Mesenchymal stem cell (in vitro differentiated cells and primary cell): ENCODE data around the gene ZNF446.
A peak's percentile ranks its signal among the peaks of the same experiment; 100 is the strongest.

Source experiments
- DNase-seq: peaks from one replicate; pipeline ENCODE4 v3.0.0-alpha.2; 2013
- H2AFZ ChIP-seq: one replicate; pipeline ENCODE4 v1.6.1; 2013; ENCODE audit warnings: low read depth, mild to moderate bottlenecking, control low read depth, inconsistent platforms, low read length, moderate library complexity
- H2AK5ac ChIP-seq: 2 replicates; pipeline ENCODE4 v1.6.1; 2013; ENCODE audit warnings: low read length, moderate library complexity, mild to moderate bottlenecking, inconsistent platforms; ENCODE audit not compliant: severe bottlenecking
- H2BK120ac ChIP-seq: one replicate; pipeline ENCODE4 v1.6.1; 2013; ENCODE audit warnings: low read depth, mild to moderate bottlenecking, inconsistent platforms, low read length, moderate library complexity
- H2BK12ac ChIP-seq, 2 experiments: one replicate each; pipeline ENCODE4 v1.6.1; 2013; ENCODE audit warnings: inconsistent platforms in 2 of 2, low read length in 2 of 2, mild to moderate bottlenecking in 2 of 2, moderate library complexity in 2 of 2, control low read depth in 1 of 2
- H2BK15ac ChIP-seq: one replicate; pipeline ENCODE4 v1.6.1; 2013; ENCODE audit warnings: mild to moderate bottlenecking, low read depth, inconsistent platforms; ENCODE audit not compliant: poor library complexity, severe bottlenecking
- H2BK5ac ChIP-seq: 2 replicates; pipeline ENCODE4 v1.6.1; 2013; ENCODE audit warnings: low read depth, mild to moderate bottlenecking, low read length, control low read depth, inconsistent platforms; ENCODE audit not compliant: poor library complexity, severe bottlenecking
- H3K14ac ChIP-seq, 2 experiments: one replicate each; pipeline ENCODE4 v1.6.1; 2013; ENCODE audit warnings: inconsistent platforms in 2 of 2, low read length in 2 of 2, control low read depth in 1 of 2, mild to moderate bottlenecking in 1 of 2, moderate library complexity in 1 of 2
- H3K18ac ChIP-seq, 2 experiments: one replicate each; pipeline ENCODE4 v1.6.1; 2013; ENCODE audit warnings: inconsistent platforms in 2 of 2, low read length in 2 of 2, control low read depth in 1 of 2, low read depth in 1 of 2, mild to moderate bottlenecking in 1 of 2
- H3K23ac ChIP-seq, 2 experiments: one replicate each; pipeline ENCODE4 v1.6.1; 2013; ENCODE audit warnings: inconsistent platforms in 2 of 2, low read length in 2 of 2, mild to moderate bottlenecking in 2 of 2, moderate library complexity in 2 of 2, control low read depth in 1 of 2
- H3K27ac ChIP-seq: 2 replicates; pipeline ENCODE4 v1.5.1; 2013; ENCODE audit warnings: mild to moderate bottlenecking, moderate library complexity, low read length, control low read depth, inconsistent platforms; ENCODE audit not compliant: poor library complexity, severe bottlenecking
- H3K27me3 ChIP-seq, 2 experiments: 2 replicates each; pipeline versions ENCODE4 v1.6.1 to v1.7.0; 2013; ENCODE audit warnings: low read length in 2 of 2, mild to moderate bottlenecking in 2 of 2, moderate library complexity in 2 of 2, control low read depth in 1 of 2, inconsistent platforms in 1 of 2; ENCODE audit not compliant: control insufficient read depth in 1 of 2, insufficient read depth in 1 of 2
- H3K36me3 ChIP-seq, 2 experiments: 2 replicates each; pipeline versions ENCODE4 v1.6.1 to v1.7.0; 2013; ENCODE audit warnings: low read length in 2 of 2, control low read depth in 1 of 2, inconsistent platforms in 1 of 2, low read depth in 1 of 2, mild to moderate bottlenecking in 1 of 2; ENCODE audit not compliant: insufficient read depth in 2 of 2, control insufficient read depth in 1 of 2
- H3K4ac ChIP-seq, 2 experiments: one replicate each; pipeline ENCODE4 v1.6.1; 2013; ENCODE audit warnings: inconsistent platforms in 2 of 2, low read length in 2 of 2, mild to moderate bottlenecking in 2 of 2, moderate library complexity in 2 of 2, control low read depth in 1 of 2, low read depth in 1 of 2
- H3K4me1 ChIP-seq: 2 replicates; pipeline ENCODE4 v1.6.1; 2013; ENCODE audit warnings: low read depth, low read length, control low read depth; ENCODE audit not compliant: control insufficient read depth, insufficient read depth
- H3K4me2 ChIP-seq: 2 replicates; pipeline ENCODE4 v1.6.1; 2013; ENCODE audit warnings: low read length, mild to moderate bottlenecking, inconsistent platforms; ENCODE audit not compliant: poor library complexity, severe bottlenecking
- H3K4me3 ChIP-seq, 2 experiments: 2 replicates each; pipeline versions ENCODE4 v1.5.1 to v1.7.0; 2013; ENCODE audit warnings: low read length in 2 of 2, mild to moderate bottlenecking in 2 of 2, control low read depth in 1 of 2, low read depth in 1 of 2; ENCODE audit not compliant: insufficient read depth in 1 of 2
- H3K79me1 ChIP-seq: replicated peaks from 2 replicates; pipeline ENCODE4 v1.6.1; 2013; ENCODE audit warnings: mild to moderate bottlenecking, control low read depth, low read length, inconsistent platforms; ENCODE audit not compliant: poor library complexity, severe bottlenecking
- H3K9ac ChIP-seq: 2 replicates; pipeline ENCODE4 v1.7.0; 2013; ENCODE audit warnings: mild to moderate bottlenecking, low read length, moderate library complexity
- H3K9me3 ChIP-seq: 2 replicates; pipeline ENCODE4 v1.7.0; 2013; ENCODE audit warnings: mild to moderate bottlenecking, low read length; ENCODE audit not compliant: control insufficient read depth
- H4K8ac ChIP-seq: one replicate; pipeline ENCODE4 v1.6.1; 2013; ENCODE audit warnings: inconsistent platforms, mild to moderate bottlenecking, low read length, moderate library complexity
- H4K91ac ChIP-seq: one replicate; pipeline ENCODE4 v1.6.1; 2013; ENCODE audit warnings: mild to moderate bottlenecking, low read length, inconsistent platforms
- WGBS: methylation state at CpG from one replicate; pipeline ENCODE4 v1.1.7; 2013; ENCODE audit warnings: mixed read lengths; 5-methylcytosine and 5-hydroxymethylcytosine counted together

The ZNF446 gene

DNA sequence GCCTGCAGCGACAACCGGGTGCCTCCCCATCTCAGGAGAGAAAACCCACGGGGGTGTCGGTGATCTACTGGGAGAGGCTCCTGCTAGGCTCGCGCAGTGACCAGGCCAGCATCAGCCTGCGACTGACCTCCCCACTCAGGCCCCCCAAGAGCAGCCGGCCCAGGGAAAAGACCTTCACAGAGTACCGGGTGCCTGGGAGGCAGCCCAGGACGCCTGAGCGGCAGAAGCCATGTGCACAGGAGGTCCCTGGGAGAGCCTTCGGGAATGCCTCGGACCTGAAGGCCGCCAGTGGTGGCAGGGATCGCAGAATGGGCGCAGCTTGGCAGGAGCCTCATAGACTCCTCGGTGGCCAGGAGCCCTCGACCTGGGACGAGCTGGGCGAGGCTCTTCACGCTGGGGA, 20.8 kb upstream of the ZNF446 start:
- Histone ChIP-seq H3K14ac (no peak overlapping the region), H2AFZ (no peak overlapping the region), H3K4me1 (peaks cover 5% of the 10 kb centered on the region), H3K36me3 (peaks cover 35 to 37% of the 10 kb centered on the region in 2 experiments), H2BK15ac (no peak overlapping the region), H3K4me2 (no peak overlapping the region), H3K18ac (no peak overlapping the region), H4K8ac (no peak overlapping the region), H2BK12ac (no peak overlapping the region), H3K9ac (no peak overlapping the region), H3K9me3 (no peaks in the 10 kb centered on the region), H3K23ac (no peak overlapping the region), H3K4ac (no peak overlapping the region), H3K27me3 (no peaks in the 10 kb centered on the region), H3K27ac (no peak overlapping the region), H3K79me1 (peaks cover 15% of the 10 kb centered on the region), H4K91ac (no peak overlapping the region), H2AK5ac (no peak overlapping the region), H3K4me3 (no peak overlapping the region), H2BK5ac (no peak overlapping the region), H2BK120ac (no peak overlapping the region)
- WGBS: 97% methylated on average over 11 of the region's 21 CpGs
- no peak for DNase-seq

DNA sequence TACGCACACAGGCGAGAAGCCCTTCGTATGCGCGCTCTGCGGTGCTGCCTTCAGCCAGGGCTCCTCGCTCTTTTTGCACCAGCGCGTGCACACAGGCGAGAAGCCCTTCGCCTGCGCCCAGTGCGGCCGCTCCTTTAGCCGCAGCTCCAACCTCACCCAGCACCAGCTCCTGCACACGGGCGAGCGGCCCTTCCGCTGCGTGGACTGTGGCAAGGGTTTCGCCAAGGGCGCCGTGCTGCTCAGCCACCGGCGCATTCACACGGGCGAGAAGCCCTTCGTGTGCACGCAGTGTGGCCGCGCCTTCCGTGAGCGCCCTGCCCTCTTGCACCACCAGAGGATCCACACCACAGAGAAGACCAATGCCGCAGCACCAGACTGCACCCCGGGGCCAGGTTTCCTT, 20.0 kb upstream of the ZNF446 start:
- no peak overlapping the region for H4K91ac ChIP-seq
- H2AFZ ChIP-seq: no peak overlapping the region
- no peak overlapping the region for H3K27ac ChIP-seq
- H3K9me3 ChIP-seq: no peaks in the 10 kb centered on the region
- H2BK12ac ChIP-seq: no peak overlapping the region
- no peak overlapping the region for H2BK5ac ChIP-seq
- H3K36me3 ChIP-seq: peaks cover 35 to 37% of the 10 kb centered on the region in 2 experiments
- 96% methylated on average over 31 of the region's 35 CpGs for WGBS
- no peak overlapping the region for H2BK120ac ChIP-seq
- H3K4ac ChIP-seq: no peak overlapping the region
- no peaks in the 10 kb centered on the region for H3K27me3 ChIP-seq
- no peak overlapping the region for H3K18ac ChIP-seq
- no peak overlapping the region for H2BK15ac ChIP-seq
- H2AK5ac ChIP-seq: no peak overlapping the region
- H3K14ac ChIP-seq: no peak overlapping the region
- no peak overlapping the region for H4K8ac ChIP-seq
- peaks cover 15% of the 10 kb centered on the region for H3K79me1 ChIP-seq
- no peak overlapping the region for H3K9ac ChIP-seq
- no peak overlapping the region for H3K4me2 ChIP-seq
- no peak overlapping the region for H3K23ac ChIP-seq
- H3K4me1 ChIP-seq: peaks cover 3% of the 10 kb centered on the region
- no peak for DNase-seq
- H3K4me3 ChIP-seq: no peak overlapping the region

DNA sequence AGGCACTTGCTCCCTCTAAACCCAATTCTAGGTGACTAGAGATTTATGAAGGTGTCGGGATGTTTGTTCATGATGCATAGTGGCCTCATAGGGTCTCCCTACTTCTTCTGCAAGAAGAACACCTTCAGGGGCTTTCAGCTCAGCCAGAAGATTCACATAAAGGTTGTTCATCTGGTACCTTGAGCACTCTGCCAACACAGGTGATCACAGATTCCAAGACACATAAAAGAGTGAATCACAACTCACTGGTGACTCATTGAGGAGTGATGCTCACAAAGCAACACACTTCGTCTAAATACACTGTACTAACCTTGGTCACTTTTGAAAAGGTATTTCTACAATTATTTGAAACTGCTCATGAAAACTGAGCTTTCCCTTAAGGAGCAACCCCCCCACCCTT, 16.1 kb upstream of the ZNF446 start:
- no peak overlapping the region for H3K4me3 ChIP-seq
- no peak overlapping the region for H2BK120ac ChIP-seq
- H3K18ac ChIP-seq: no peak overlapping the region
- peaks cover 22 to 23% of the 10 kb centered on the region in 2 experiments for H3K36me3 ChIP-seq
- H2AFZ ChIP-seq: no peak overlapping the region
- no peak overlapping the region for H3K23ac ChIP-seq
- 88% methylated on average over 2 of the region's 2 CpGs for WGBS
- H3K79me1 ChIP-seq: peaks cover 6% of the 10 kb centered on the region
- no peak overlapping the region for H2BK12ac ChIP-seq
- no peaks in the 10 kb centered on the region for H3K4me1 ChIP-seq
- H2BK5ac ChIP-seq: no peak overlapping the region
- peak overlapping the region; percentile 21 for H3K4me2 ChIP-seq
- H2AK5ac ChIP-seq: no peak overlapping the region
- no peak for DNase-seq
- H3K27ac ChIP-seq: no peak overlapping the region
- H2BK15ac ChIP-seq: no peak overlapping the region
- no peak overlapping the region for H4K8ac ChIP-seq
- H3K9me3 ChIP-seq: no peaks in the 10 kb centered on the region
- no peak overlapping the region for H3K9ac ChIP-seq
- no peak overlapping the region for H3K4ac ChIP-seq
- no peak overlapping the region for H3K14ac ChIP-seq
- H4K91ac ChIP-seq: no peak overlapping the region
- H3K27me3 ChIP-seq: no peaks in the 10 kb centered on the region

DNA sequence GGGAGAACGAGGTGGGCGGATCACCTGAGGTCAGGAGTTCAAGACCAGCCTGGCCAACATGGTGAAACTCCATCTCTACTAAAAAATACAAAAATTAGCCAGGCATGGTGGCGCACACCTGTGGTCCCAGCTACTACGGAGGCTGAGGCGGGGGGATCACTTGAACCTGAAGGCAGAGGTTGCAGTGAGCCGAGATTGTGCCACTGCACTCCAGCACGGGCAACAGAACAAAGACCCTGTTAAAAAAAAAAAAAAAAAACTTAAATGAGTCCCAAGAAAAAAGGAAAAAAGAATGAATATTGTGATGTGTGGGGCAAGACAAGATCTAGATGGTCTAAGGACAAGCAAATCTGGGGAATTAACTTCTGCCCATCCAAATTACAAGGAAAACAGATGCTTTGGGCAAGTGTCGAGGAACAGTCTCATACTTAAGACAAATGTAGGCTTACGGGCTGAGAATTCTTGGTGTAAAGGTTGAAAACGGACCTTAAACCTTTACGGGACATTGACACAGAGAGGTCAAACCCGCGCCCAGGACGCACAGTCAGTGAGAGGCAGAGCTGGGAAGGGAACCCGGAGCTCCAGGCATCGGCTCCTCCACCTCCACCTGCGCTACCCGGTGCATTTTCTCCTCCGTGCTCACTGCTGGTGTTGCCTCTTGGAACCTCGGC, 9.9 kb upstream of the ZNF446 start:
- peaks cover 24% of the 10 kb centered on the region for H3K79me1 ChIP-seq
- peak overlapping the region in 1 of 2 experiments; percentile 49 for H2BK12ac ChIP-seq
- H3K18ac ChIP-seq: no peak overlapping the region
- H3K4me3 ChIP-seq: peak overlapping the region; percentile 53 to 90
- H4K8ac ChIP-seq: peak overlapping the region; percentile 5
- H2BK5ac ChIP-seq: no peak overlapping the region
- H3K36me3 ChIP-seq: peaks cover 17 to 22% of the 10 kb centered on the region in 2 experiments
- H3K4me1 ChIP-seq: peaks cover 17% of the 10 kb centered on the region
- peak overlapping the region; percentile 91 for H3K9ac ChIP-seq
- DNase-seq: no peak
- H2AK5ac ChIP-seq: no peak overlapping the region
- no peak overlapping the region for H4K91ac ChIP-seq
- H3K23ac ChIP-seq: no peak overlapping the region
- H3K27ac ChIP-seq: no peak overlapping the region
- peak overlapping the region; percentile 99 for H3K4me2 ChIP-seq
- no peaks in the 10 kb centered on the region for H3K27me3 ChIP-seq
- WGBS: 41% methylated on average over 18 of the region's 20 CpGs
- H3K14ac ChIP-seq: peak overlapping the region in 1 of 2 experiments; percentile 26
- H2BK15ac ChIP-seq: no peak overlapping the region
- no peak overlapping the region for H2BK120ac ChIP-seq
- peak overlapping the region; percentile 97 for H2AFZ ChIP-seq
- no peaks in the 10 kb centered on the region for H3K9me3 ChIP-seq
- H3K4ac ChIP-seq: no peak overlapping the region
